GM18517 (cell line): Measurements from ENCODE around the gene SPP2.

ENCODE experiments used
- ATAC-seq: cut with Tn5 transposase; IDR thresholded peaks from one replicate; pipeline ENCODE4 v1.9.1; 2021; ENCODE audit warnings: mild to moderate bottlenecking, moderate library complexity; ENCODE audit not compliant: unreplicated experiment

The SPP2 gene

GRCh38 chr2:234050455-234051135, at the start of gene SPP2:
Gene SPP2 (plus strand): TSS chr2:234050702. CDS start chr2:234050787, 85 bp downstream.
- ATAC-seq = no peak

- ATAC-seq = no peak
Observed at GRCh38 chr2:234001380-234002160, 48.9 kb upstream of the SPP2 start.

GRCh38 chr2:234002281-234002680, 48.2 kb upstream of the SPP2 start:
- no peak for ATAC-seq

- ATAC-seq = no peak
Observed at GRCh38 chr2:234003972-234004617, 46.4 kb upstream of the SPP2 start.

GRCh38 chr2:234005126-234005525, 45.4 kb upstream of the SPP2 start:
- no peak for ATAC-seq

GRCh38 chr2:234006501-234006900, 44.0 kb upstream of the SPP2 start:
- ATAC-seq = no peak

GRCh38 chr2:234014427-234014826, 36.1 kb upstream of the SPP2 start:
- ATAC-seq = no peak

GRCh38 chr2:234015861-234016260, 34.6 kb upstream of the SPP2 start:
- ATAC-seq = no peak

- ATAC-seq = no peak
Observed at GRCh38 chr2:234019896-234020295, 30.6 kb upstream of the SPP2 start.

GRCh38 chr2:234020332-234020731, 30.2 kb upstream of the SPP2 start:
- no peak for ATAC-seq

GRCh38 chr2:234022424-234022823, 28.1 kb upstream of the SPP2 start:
- no peak for ATAC-seq

- no peak for ATAC-seq
Observed at GRCh38 chr2:234024304-234024703, 26.2 kb upstream of the SPP2 start.

GRCh38 chr2:234025466-234025865, 25.0 kb upstream of the SPP2 start:
- ATAC-seq = peak; percentile 46

GRCh38 chr2:234025891-234026401, 24.6 kb upstream of the SPP2 start:
- ATAC-seq = no peak

- no peak for ATAC-seq
Observed at GRCh38 chr2:234026693-234027254, 23.7 kb upstream of the SPP2 start.

GRCh38 chr2:234027641-234028040, 22.9 kb upstream of the SPP2 start:
- no peak for ATAC-seq

GRCh38 chr2:234029150-234029733, 21.3 kb upstream of the SPP2 start:
- ATAC-seq = no peak

GRCh38 chr2:234031207-234031606, 19.3 kb upstream of the SPP2 start:
- ATAC-seq = no peak

- ATAC-seq = no peak
Observed at GRCh38 chr2:234032279-234032856, 18.1 kb upstream of the SPP2 start.

GRCh38 chr2:234033174-234033573, 17.3 kb upstream of the SPP2 start:
- no peak for ATAC-seq

GRCh38 chr2:234033885-234034284, 16.6 kb upstream of the SPP2 start:
- ATAC-seq = no peak
